A549 (cell line): Measurements from ENCODE around the gene MED10.

Experiments
- BCL3 ChIP-seq: fragments of >200 bp; sonication (Bioruptor Twin); formaldehyde crosslinking; IDR thresholded peaks from 3 replicates; pipeline ENCODE4 v1.6.1; 2016
- BHLHE40 ChIP-seq: IDR thresholded peaks from 2 replicates; pipeline ENCODE4 v1.6.1; 2012; ENCODE audit warnings: low read depth, low read length, inconsistent platforms
- CHD2 ChIP-seq: fragments of 150-350 bp; IDR thresholded peaks from 2 replicates; pipeline ENCODE4 v1.6.1; 2014; ENCODE audit warnings: low read length; ENCODE audit not compliant: partially characterized antibody
- ELK1 ChIP-seq: fragments of 150-350 bp; IDR thresholded peaks from 2 replicates; pipeline ENCODE4 v1.6.1; 2014; ENCODE audit warnings: low read depth, mild to moderate bottlenecking, low read length
- JUN ChIP-seq, 2 experiments: fragments of >200 bp; sonication (Bioruptor Twin); formaldehyde crosslinking; IDR thresholded peaks; 2 replicates in 1 of 2; 3 replicates in 1 of 2; pipeline ENCODE4 v1.6.1; 2016 to 2017
- POLR2A ChIP-seq: IDR thresholded peaks from 2 replicates; pipeline ENCODE4 v1.6.1; 2012; ENCODE audit warnings: mild to moderate bottlenecking, low read length
- SREBF2 ChIP-seq: fragments of 450-650 bp; IDR thresholded peaks from 2 replicates; pipeline ENCODE4 v1.6.1; 2014; ENCODE audit warnings: mild to moderate bottlenecking, moderate library complexity
- TF ChIP-seq, protein P1 (sequence below): fragments of >200 bp; sonication (Bioruptor Twin); formaldehyde crosslinking; IDR thresholded peaks from 3 replicates; pipeline ENCODE4 v1.5.1; 2016

- TF ChIP-seq SREBF2, result no peak
- TF ChIP-seq, protein P1, sequence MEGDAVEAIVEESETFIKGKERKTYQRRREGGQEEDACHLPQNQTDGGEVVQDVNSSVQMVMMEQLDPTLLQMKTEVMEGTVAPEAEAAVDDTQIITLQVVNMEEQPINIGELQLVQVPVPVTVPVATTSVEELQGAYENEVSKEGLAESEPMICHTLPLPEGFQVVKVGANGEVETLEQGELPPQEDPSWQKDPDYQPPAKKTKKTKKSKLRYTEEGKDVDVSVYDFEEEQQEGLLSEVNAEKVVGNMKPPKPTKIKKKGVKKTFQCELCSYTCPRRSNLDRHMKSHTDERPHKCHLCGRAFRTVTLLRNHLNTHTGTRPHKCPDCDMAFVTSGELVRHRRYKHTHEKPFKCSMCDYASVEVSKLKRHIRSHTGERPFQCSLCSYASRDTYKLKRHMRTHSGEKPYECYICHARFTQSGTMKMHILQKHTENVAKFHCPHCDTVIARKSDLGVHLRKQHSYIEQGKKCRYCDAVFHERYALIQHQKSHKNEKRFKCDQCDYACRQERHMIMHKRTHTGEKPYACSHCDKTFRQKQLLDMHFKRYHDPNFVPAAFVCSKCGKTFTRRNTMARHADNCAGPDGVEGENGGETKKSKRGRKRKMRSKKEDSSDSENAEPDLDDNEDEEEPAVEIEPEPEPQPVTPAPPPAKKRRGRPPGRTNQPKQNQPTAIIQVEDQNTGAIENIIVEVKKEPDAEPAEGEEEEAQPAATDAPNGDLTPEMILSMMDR, result no peak
- no peak for TF ChIP-seq ELK1
- no peak for TF ChIP-seq BHLHE40
- TF ChIP-seq BCL3, result no peak
- no peak for TF ChIP-seq CHD2
- no peak for TF ChIP-seq POLR2A
- TF ChIP-seq JUN (IDR thresholded peaks at IDR 0.05), result no peak
Observed at GRCh38 chr5:6419340-6419852, 41.0 kb upstream of the MED10 start.
